ENCODE results near the gene FGF12. TPM values are rescaled to one million over a fixed set of nuclear protein-coding genes. Genes with fewer than 3 reads are reported as not detected.

Gene FGF12
- polyA plus RNA-seq, 1 of the 3 experiments (the other 2 are of a cell fraction), result 0.30 TPM

- H3K27ac ChIP-seq (ENCODE audit: low read depth in 2 of 2, low read length in 1 of 2), result no peak overlapping the region
- H3K9me2 ChIP-seq, result no peaks in the 10 kb centered on the region
- H3K9ac ChIP-seq, result no peak overlapping the region
- POLR2A ChIA-PET, result interaction anchor here (0.5 kb wide), 1 partner anchor 704 kb away, joined by 3 read pairs; no protein-coding TSS in a partner anchor
- no peak overlapping the region for H2AFZ ChIP-seq (ENCODE audit: low read depth)
- H3K4me2 ChIP-seq, result no peak overlapping the region
- H3K79me2 ChIP-seq (ENCODE audit: insufficient read depth), result no peaks in the 10 kb centered on the region
- no peaks in the 10 kb centered on the region for H3K9me3 ChIP-seq
- no peak for DNase-seq
- no peaks in the 10 kb centered on the region for H3K4me1 ChIP-seq (ENCODE audit: control insufficient read depth in 1 of 2, insufficient read depth in 2 of 2, low read depth in 1 of 2, low read length in 1 of 2)
- H3K4me3 ChIP-seq (ENCODE audit: low read depth in 2 of 2, low read length in 1 of 2), result peak overlapping the region in 1 of 2 experiments; percentile 23; a peak in 1 of 4 replicates
- 26% methylated on average over 4 of the region's 4 CpGs for WGBS (ENCODE audit: low lambda C conversion rate)
- CTCF ChIA-PET, result interaction anchor here (0.6 to 3.5 kb wide), 52 partner anchors 8 to 1560 kb away, joined by 3 to 55 read pairs (median 4); no protein-coding TSS in a partner anchor
- H3K36me3 ChIP-seq (replicated peaks in 1 of 2; ENCODE audit: control insufficient read depth in 1 of 2, insufficient read depth in 2 of 2, low read length in 1 of 2), result no peaks in the 10 kb centered on the region
- peaks cover 8% of the 10 kb centered on the region; the same call in 1 of the 2 replicates for H3K27me3 ChIP-seq (ENCODE audit: insufficient read depth)
- no peaks in the 10 kb centered on the region for H3F3A ChIP-seq (replicated peaks; ENCODE audit: insufficient read depth)
- no peak for TF ChIP-seq FOXJ3 (CRISPR knock-in tag; IDR thresholded peaks at IDR 0.05)
- no peak for TF ChIP-seq CHD2 (IDR thresholded peaks at IDR 0.05; ENCODE audit: low read length, partially characterized antibody)
- H4K20me1 ChIP-seq (ENCODE audit: insufficient read depth), result no peaks in the 10 kb centered on the region
Observed at GRCh38 chr3:192444791-192445106, 282.6 kb downstream of the FGF12 start.

- peak; percentile 53 for DNase-seq
- POLR2A ChIA-PET, result interaction anchor here (0.5 kb wide), 1 partner anchor 704 kb away, joined by 3 read pairs; no protein-coding TSS in a partner anchor
- 11% methylated on average over 12 of the region's 12 CpGs for WGBS (ENCODE audit: low lambda C conversion rate)
- TF ChIP-seq FOSL2 (IDR thresholded peaks at IDR 0.05; ENCODE audit: borderline replicate concordance, low read depth), result no peak
- TF ChIP-seq EZH2phosphoT487 (IDR thresholded peaks at IDR 0.05; ENCODE audit: borderline replicate concordance, low read depth), result no peak
- no peak for TF ChIP-seq EP300 (IDR thresholded peaks at IDR 0.05; ENCODE audit: borderline replicate concordance in 1 of 2, low read depth in 1 of 2, low read length in 1 of 2)
- no peak for TF ChIP-seq MEF2A (IDR thresholded peaks at IDR 0.05; ENCODE audit: borderline replicate concordance, low read depth)
- no peak for TF ChIP-seq GABPA (IDR thresholded peaks at IDR 0.05; ENCODE audit: low read depth)
- TF ChIP-seq RCOR1 (IDR thresholded peaks at IDR 0.05; ENCODE audit: low read length), result no peak
- TF ChIP-seq IRF3 (IDR thresholded peaks at IDR 0.05; ENCODE audit: low read depth, low read length), result no peak
- no peak for TF ChIP-seq CHD2 (IDR thresholded peaks at IDR 0.05; ENCODE audit: low read length, partially characterized antibody)
- no peak for TF ChIP-seq MXI1 (IDR thresholded peaks at IDR 0.05; ENCODE audit: low read depth, low read length)
- TF ChIP-seq RAD21 (IDR thresholded peaks at IDR 0.05; ENCODE audit: low read length), result peak; percentile 94
- TF ChIP-seq FOXM1 (IDR thresholded peaks at IDR 0.05; ENCODE audit: low read depth), result no peak
- peak; percentile 98 for TF ChIP-seq CTCF (IDR thresholded peaks at IDR 0.05)
- TF ChIP-seq REST (IDR thresholded peaks at IDR 0.05; ENCODE audit: low read depth, low read length), result no peak
- TF ChIP-seq FOXJ3 (CRISPR knock-in tag; IDR thresholded peaks at IDR 0.05), result no peak
- no peak for TF ChIP-seq RXRA (IDR thresholded peaks at IDR 0.05; ENCODE audit: borderline replicate concordance, low read depth)
- TF ChIP-seq MAX (IDR thresholded peaks at IDR 0.05; ENCODE audit: low read depth), result no peak
- TF ChIP-seq SMC3 (IDR thresholded peaks at IDR 0.05; ENCODE audit: low read depth, low read length), result peak; percentile 78
- no peak for TF ChIP-seq GATA2 (CRISPR knock-in tag; IDR thresholded peaks at IDR 0.05)
Observed at GRCh38 chr3:192444096-192444790, 283.1 kb downstream of the FGF12 start.

More at GRCh38 chr3:192444096-192444790, 283.1 kb downstream of the FGF12 start:
- CTCF ChIA-PET, result interaction anchor here (0.6 to 3.5 kb wide), 59 partner anchors 9 to 1560 kb away, joined by 3 to 55 read pairs (median 4); no protein-coding TSS in a partner anchor
- H3K4me2 ChIP-seq, result no peak overlapping the region
- H3K27ac ChIP-seq (ENCODE audit: low read depth in 2 of 2, low read length in 1 of 2), result no peak overlapping the region
- no peaks in the 10 kb centered on the region for H3K9me2 ChIP-seq
- no peaks in the 10 kb centered on the region for H3K79me2 ChIP-seq (ENCODE audit: insufficient read depth)
- H3K9ac ChIP-seq, result no peak overlapping the region
- H3K36me3 ChIP-seq (replicated peaks in 1 of 2; ENCODE audit: control insufficient read depth in 1 of 2, insufficient read depth in 2 of 2, low read length in 1 of 2), result no peaks in the 10 kb centered on the region
- peaks cover 13% of the 10 kb centered on the region; the same call in 1 of the 2 replicates for H3K27me3 ChIP-seq (ENCODE audit: insufficient read depth)
- H4K20me1 ChIP-seq (ENCODE audit: insufficient read depth), result no peaks in the 10 kb centered on the region
- H3F3A ChIP-seq (replicated peaks; ENCODE audit: insufficient read depth), result no peaks in the 10 kb centered on the region
- H2AFZ ChIP-seq (ENCODE audit: low read depth), result no peak overlapping the region
- H3K9me3 ChIP-seq, result no peaks in the 10 kb centered on the region
- H3K4me1 ChIP-seq (ENCODE audit: control insufficient read depth in 1 of 2, insufficient read depth in 2 of 2, low read depth in 1 of 2, low read length in 1 of 2), result no peaks in the 10 kb centered on the region
- H3K4me3 ChIP-seq (ENCODE audit: low read depth in 2 of 2, low read length in 1 of 2), result peak overlapping the region in 1 of 2 experiments; percentile 23; a peak in 1 of 4 replicates
